ENCODE measurements around the gene CCNG1. TPM values are rescaled to one million over a fixed set of nuclear protein-coding genes. Genes with fewer than 3 reads are reported as not detected.

Gene CCNG1
- total RNA-seq, 1 experiment from 2014 or later = 196 TPM

GRCh38 chr5:163399923-163400322 lies 37.5 kb upstream of the CCNG1 start:
- no peak for DNase-seq (ENCODE audit: unreplicated experiment)
- Mint-ChIP-seq H3K36me3 (ENCODE audit: insufficient read depth, unreplicated experiment) (no peaks in the 10 kb centered on the region), H3K27ac (ENCODE audit: low read depth, unreplicated experiment) (no peak overlapping the region), H3K4me3 (ENCODE audit: unreplicated experiment) (no peak overlapping the region), H3K27me3 (ENCODE audit: insufficient read depth, unreplicated experiment) (peaks cover 40% of the 10 kb centered on the region), H3K4me1 (ENCODE audit: insufficient read depth, unreplicated experiment) (no peaks in the 10 kb centered on the region), H3K9me3 (ENCODE audit: unreplicated experiment) (no peaks in the 10 kb centered on the region)
- no peak for TF ChIP-seq CTCF (IDR thresholded peaks at IDR 0.05; ENCODE audit: unreplicated experiment)
- BruUV-seq (replicated peaks) = no TSS peak
- ChIA-PET CTCF (interaction anchor here (0.6 to 3.4 kb wide), 3 partner anchors 8 to 94 kb away, joined by 3 to 20 read pairs (median 5); no protein-coding TSS in a partner anchor), POLR2A (interaction anchor here (1.1 kb wide), 1 partner anchor 9 kb away, joined by 5 read pairs; no protein-coding TSS in a partner anchor)
- intact Hi-C loops (cut with micrococcal nuclease) = loop anchor here (10.0 kb wide), 1 partner anchor 1855 kb away; the partner anchor contains the start of gene GABRB2

GRCh38 chr5:163401271-163401670 lies 36.1 kb upstream of the CCNG1 start:
- Mint-ChIP-seq H3K36me3 (ENCODE audit: insufficient read depth, unreplicated experiment) (no peaks in the 10 kb centered on the region), H3K4me1 (ENCODE audit: insufficient read depth, unreplicated experiment) (no peaks in the 10 kb centered on the region), H3K9me3 (ENCODE audit: unreplicated experiment) (no peaks in the 10 kb centered on the region), H3K27ac (ENCODE audit: low read depth, unreplicated experiment) (no peak overlapping the region), H3K27me3 (ENCODE audit: insufficient read depth, unreplicated experiment) (peaks cover 40% of the 10 kb centered on the region), H3K4me3 (ENCODE audit: unreplicated experiment) (no peak overlapping the region)
- intact Hi-C loops (cut with micrococcal nuclease) = loop anchor here (10.0 kb wide), 1 partner anchor 1856 kb away; the partner anchor contains the start of gene GABRB2
- no peak for TF ChIP-seq CTCF (IDR thresholded peaks at IDR 0.05; ENCODE audit: unreplicated experiment)
- ChIA-PET CTCF (no interaction called here), POLR2A (interaction anchor here (0.6 to 1.1 kb wide), 2 partner anchors 34 to 58 kb away, joined by 3 read pairs; no protein-coding TSS in a partner anchor)
- peak; percentile 22 for DNase-seq (ENCODE audit: unreplicated experiment)
- no TSS peak for BruUV-seq (replicated peaks)

- DNase-seq (ENCODE audit: unreplicated experiment) = no peak
- peaks cover 40% of the 10 kb centered on the region for H3K27me3 Mint-ChIP-seq (ENCODE audit: insufficient read depth, unreplicated experiment)
- intact Hi-C loops (cut with micrococcal nuclease) = loop anchor here (10.0 kb wide), 1 partner anchor 1857 kb away; the partner anchor contains the start of gene GABRB2
- no peak overlapping the region for H3K27ac Mint-ChIP-seq (ENCODE audit: low read depth, unreplicated experiment)
- TF ChIP-seq CTCF (IDR thresholded peaks at IDR 0.05; ENCODE audit: unreplicated experiment) = no peak
- ChIA-PET CTCF (no interaction called here), POLR2A (interaction anchor here (0.6 to 1.1 kb wide), 2 partner anchors 57 to 295 kb away, joined by 3 read pairs; no protein-coding TSS in a partner anchor)
- no TSS peak for BruUV-seq (replicated peaks)
- H3K36me3 Mint-ChIP-seq (ENCODE audit: insufficient read depth, unreplicated experiment) = no peaks in the 10 kb centered on the region
- no peaks in the 10 kb centered on the region for H3K4me1 Mint-ChIP-seq (ENCODE audit: insufficient read depth, unreplicated experiment)
- no peak overlapping the region for H3K4me3 Mint-ChIP-seq (ENCODE audit: unreplicated experiment)
- H3K9me3 Mint-ChIP-seq (ENCODE audit: unreplicated experiment) = no peaks in the 10 kb centered on the region
Measured at GRCh38 chr5:163402007-163402406, 35.4 kb upstream of the CCNG1 start.

- Mint-ChIP-seq H3K27me3 (ENCODE audit: insufficient read depth, unreplicated experiment) (peaks cover 24% of the 10 kb centered on the region), H3K4me3 (ENCODE audit: unreplicated experiment) (no peak overlapping the region), H3K9me3 (ENCODE audit: unreplicated experiment) (no peaks in the 10 kb centered on the region), H3K27ac (ENCODE audit: low read depth, unreplicated experiment) (no peak overlapping the region), H3K36me3 (ENCODE audit: insufficient read depth, unreplicated experiment) (no peaks in the 10 kb centered on the region), H3K4me1 (ENCODE audit: insufficient read depth, unreplicated experiment) (no peaks in the 10 kb centered on the region)
- CTCF ChIA-PET = interaction anchor here (0.6 to 1.2 kb wide), 6 partner anchors 43 to 1235 kb away, joined by 3 to 8 read pairs (median 3); no protein-coding TSS in a partner anchor
- no TSS peak for BruUV-seq (replicated peaks)
- POLR2A ChIA-PET = interaction anchor here (0.6 to 0.8 kb wide), 6 partner anchors 12 to 1194 kb away, joined by 3 to 4 read pairs (median 3); no protein-coding TSS in a partner anchor
- no peak for DNase-seq (ENCODE audit: unreplicated experiment)
- intact Hi-C loops (cut with micrococcal nuclease) = loop anchor here (5.0 to 10.0 kb wide), 2 partner anchors 702 to 1860 kb away; partner anchors contain the start of gene GABRB2
- TF ChIP-seq CTCF (IDR thresholded peaks at IDR 0.05; ENCODE audit: unreplicated experiment) = no peak
Measured at GRCh38 chr5:163404364-163405173, 32.8 kb upstream of the CCNG1 start.

Data from MCF 10A (cell line).